ENCODE data around the gene HOXA7.

Gene HOXA7

DNA sequence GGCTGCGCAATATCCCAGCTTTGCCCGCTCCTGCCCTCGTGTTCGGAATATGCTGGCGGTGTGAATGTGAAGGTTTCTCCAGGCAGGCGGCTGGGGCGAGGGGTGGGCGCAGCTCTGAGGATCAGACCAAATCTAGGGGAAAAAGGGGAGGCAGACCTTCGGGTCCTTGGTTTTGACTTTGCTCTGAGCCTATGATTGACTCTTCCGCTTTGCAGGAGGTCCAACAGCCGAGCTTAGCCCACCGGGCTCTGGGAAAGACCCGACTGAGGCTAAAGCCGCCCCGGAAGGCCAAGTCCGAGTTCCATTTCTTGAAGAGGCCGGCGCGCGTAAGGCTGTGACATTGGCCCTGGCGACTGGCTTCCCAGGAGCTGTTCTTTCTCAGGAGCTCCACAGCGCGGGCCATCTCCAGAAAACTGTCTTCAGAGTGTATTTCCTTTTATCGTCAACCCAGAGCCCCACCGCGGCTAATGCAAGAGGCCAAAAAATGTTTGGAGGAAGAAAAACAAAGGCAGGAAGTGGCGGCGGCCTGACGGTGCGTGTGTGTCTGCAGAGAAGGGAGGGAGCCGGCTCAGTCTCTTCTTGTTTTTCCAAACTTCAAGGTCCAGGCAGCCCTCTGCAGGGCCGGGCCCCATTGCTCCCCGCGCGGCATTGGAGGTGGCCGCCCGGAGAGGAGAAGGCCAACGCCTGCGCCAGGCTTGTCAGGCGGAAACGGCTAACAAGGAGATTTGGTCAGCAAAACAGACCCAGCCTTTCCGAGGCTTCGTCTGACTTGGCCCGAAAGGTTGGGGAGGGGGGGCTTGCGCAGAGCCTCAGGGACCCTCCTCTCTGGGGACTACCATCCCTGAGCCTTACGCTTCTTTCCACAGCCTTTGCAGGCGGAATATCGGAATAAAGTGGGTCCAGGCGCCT, 32.2 kb upstream of the HOXA7 start:
- TF ChIP-seq, protein P1, sequence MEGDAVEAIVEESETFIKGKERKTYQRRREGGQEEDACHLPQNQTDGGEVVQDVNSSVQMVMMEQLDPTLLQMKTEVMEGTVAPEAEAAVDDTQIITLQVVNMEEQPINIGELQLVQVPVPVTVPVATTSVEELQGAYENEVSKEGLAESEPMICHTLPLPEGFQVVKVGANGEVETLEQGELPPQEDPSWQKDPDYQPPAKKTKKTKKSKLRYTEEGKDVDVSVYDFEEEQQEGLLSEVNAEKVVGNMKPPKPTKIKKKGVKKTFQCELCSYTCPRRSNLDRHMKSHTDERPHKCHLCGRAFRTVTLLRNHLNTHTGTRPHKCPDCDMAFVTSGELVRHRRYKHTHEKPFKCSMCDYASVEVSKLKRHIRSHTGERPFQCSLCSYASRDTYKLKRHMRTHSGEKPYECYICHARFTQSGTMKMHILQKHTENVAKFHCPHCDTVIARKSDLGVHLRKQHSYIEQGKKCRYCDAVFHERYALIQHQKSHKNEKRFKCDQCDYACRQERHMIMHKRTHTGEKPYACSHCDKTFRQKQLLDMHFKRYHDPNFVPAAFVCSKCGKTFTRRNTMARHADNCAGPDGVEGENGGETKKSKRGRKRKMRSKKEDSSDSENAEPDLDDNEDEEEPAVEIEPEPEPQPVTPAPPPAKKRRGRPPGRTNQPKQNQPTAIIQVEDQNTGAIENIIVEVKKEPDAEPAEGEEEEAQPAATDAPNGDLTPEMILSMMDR (IDR thresholded peaks at IDR 0.05) = no peak
- DNase-seq (ENCODE audit: low spot score) = peak; percentile 65
- Histone ChIP-seq H3K27ac (no peak overlapping the region), H3K4me3 (peak overlapping the region; percentile 48)

DNA sequence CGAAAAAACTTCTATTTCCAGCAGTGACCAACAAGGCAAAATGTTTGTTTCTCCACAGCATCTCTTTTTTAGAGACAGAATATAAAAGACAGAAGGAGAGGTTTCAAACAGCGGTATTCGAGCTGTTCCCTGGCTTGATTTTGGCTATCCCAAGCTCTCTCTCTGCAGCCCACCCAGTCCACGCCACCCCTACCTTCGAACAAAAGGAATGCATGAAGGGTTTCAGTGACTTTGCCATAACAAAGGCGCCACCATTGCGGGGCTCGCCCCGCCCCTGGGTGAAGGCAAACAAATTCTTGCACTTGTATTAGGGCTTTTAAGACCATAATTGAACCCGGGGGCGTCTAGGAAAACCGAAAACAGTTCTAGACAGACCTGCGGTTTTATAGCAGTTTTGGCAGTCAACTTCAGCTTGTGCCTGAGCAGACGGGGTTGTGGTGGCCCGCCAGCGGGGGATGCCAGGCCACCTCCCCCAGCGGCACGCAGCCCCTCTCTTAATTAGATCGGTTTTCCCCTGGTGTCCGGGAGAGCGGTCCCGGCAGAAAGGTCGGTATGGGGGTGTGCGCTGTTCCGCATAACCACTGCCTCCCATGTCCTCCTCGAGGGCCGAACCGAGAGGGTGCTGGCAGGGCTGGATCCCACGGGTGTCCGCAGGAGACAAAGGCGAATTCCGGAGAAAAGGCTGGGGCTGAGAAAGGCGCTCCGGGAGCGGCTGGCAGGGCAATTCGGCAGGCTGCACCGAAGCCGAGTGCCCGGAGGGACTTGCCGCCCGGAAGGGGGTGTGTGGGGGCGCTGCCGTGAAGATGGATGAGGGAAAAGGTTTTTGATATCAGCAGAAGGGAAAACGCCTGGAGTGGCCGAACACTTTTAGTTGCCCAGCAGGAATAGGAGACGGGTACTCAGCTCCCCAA, 31.3 kb upstream of the HOXA7 start:
- peak overlapping the region; percentile 48 for H3K4me3 ChIP-seq
- TF ChIP-seq, protein P1 (IDR thresholded peaks at IDR 0.05) = no peak
- no peak overlapping the region for H3K27ac ChIP-seq
- peak; percentile 64 for DNase-seq (ENCODE audit: low spot score)

DNA sequence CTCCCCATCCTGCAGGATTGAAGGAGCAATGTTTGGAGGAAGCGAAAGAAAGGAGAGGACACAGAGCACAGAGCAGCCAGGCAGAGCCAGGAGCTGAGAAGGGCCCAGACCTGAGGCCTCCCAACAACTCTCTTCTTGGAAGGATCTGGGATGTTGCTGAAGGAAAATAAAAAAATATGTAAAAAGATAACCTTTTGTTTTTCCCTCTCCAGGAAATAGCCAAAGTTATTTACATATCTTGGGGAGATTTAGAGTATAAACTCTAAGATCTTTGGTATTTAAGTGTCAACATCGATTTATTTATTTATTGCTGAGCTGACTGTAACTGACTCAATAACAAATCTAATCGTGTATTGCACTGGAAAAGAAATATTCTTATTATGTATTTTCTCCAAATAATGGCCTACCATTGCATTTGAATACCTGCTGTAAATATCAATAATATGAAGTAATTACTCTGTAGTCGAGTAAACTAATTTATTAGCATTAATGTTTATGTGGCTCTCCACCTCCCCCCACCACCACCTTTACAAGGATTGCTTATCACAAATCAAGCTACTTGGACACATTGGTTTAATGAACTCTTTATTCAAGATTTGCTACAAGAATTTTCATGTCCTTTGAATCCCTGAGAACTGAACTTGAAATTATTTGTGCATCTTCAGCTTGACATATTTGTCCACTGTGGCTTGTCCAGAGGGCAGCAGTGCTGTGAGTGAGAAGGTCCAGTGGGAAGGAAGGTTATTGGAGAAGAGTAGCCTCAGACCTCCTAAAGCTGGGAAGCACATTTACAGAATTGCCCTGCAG, 30.4 kb upstream of the HOXA7 start:
- Histone ChIP-seq H3K27ac (no peak overlapping the region), H3K4me3 (no peak overlapping the region)
- peak; percentile 7 for DNase-seq (ENCODE audit: low spot score)
- TF ChIP-seq, protein P1 (IDR thresholded peaks at IDR 0.05) = no peak

DNA sequence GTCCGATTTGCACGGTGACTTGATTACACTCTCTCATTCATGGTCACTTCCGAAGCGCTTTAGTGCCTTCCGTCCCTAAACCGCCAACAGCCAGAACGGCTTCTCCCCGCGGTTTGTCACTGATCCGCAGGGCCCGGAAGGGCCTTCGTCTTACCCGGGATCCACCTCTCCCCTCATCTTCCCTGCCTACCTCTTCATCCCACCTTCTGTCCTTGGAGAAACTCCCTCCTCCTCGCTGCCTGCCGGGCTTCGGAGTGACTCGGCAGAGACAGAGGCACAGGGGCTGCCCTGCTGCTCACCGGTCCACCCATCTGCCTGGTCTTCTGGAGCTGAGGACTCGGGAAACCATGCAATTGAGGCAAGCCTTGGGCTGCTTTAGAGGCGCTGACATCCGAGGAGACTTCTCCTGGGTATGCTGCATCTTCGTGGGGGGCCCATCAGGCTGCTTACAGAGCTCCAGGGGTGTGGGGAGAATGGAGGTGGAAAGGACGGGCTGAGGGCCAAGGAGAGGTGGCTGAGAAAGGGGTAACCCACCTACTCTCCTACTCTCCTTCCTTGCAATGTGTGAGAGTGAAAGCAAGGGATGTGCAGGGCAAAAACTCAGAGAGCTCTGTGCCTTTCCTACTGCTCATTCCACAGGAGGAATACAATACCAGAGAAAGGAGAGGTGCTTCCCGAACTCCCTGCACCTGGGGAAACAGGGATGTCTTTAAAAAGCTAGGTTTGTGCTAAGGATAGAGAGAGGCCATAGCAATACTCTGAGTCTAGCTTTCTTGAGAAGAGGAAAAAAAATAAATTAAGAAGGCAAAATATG, 29.6 kb upstream of the HOXA7 start:
- no peak overlapping the region for H3K27ac ChIP-seq
- TF ChIP-seq, protein P1 (IDR thresholded peaks at IDR 0.05) = no peak
- H3K4me3 ChIP-seq = no peak overlapping the region
- peak; percentile 73 for DNase-seq (ENCODE audit: low spot score)

DNA sequence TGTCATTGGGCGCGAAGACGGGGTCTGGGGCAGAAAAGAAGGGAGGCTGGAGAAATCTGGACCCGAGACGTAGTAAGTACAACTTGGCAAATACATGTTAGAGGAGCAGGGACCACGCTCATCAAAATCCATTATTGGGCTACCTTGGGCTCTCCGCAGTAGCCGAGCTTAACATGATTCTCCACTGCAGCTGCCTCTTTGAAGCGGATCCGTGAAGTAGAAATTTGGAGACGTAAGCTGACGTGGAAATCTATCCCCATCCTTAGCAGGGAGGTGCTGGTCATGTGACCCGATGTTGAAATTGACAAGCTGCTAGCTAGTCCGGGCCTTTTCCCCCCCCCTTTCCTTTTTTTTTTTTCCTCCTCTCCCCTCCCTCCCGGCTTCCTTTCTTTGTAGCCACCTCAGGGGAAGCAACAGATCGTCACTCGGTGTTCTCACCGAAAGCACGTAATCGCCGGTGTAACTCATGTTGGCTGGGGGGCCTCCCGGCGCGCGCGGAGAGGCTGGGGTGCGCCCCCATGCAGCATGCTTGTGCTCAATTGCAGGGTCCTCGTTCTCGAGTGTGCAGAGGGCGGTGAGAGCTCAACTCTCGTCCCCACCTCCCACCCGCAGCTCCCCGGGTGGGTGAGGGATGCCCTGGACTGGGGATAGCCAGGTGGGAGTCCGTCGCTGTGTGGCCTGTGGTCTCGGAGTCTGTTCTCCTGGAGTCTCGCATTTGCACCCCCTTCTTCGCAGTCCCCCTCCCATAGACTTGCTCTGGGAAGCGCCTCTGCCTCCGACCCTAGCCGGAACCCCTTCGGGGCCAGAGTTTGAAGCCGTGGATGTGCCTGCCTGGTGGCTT, 28.8 kb upstream of the HOXA7 start, which contains the start of gene HOXA11:
TSS of gene HOXA11 (minus strand) at position 220 of the 841 bp plus-strand sequence. CDS start at position 132, 88 bp downstream.
- peak; percentile 65 for DNase-seq (ENCODE audit: low spot score)
- Histone ChIP-seq H3K27ac (no peak within 1 kb of the TSS), H3K4me3 (peak within 1 kb of the TSS; percentile 58)
- TF ChIP-seq, protein P1 (IDR thresholded peaks at IDR 0.05) = no peak

All from coronary artery (tissue), 2 donors.